ENCODE data around the gene BICD1.

BICD1 gene

DNA sequence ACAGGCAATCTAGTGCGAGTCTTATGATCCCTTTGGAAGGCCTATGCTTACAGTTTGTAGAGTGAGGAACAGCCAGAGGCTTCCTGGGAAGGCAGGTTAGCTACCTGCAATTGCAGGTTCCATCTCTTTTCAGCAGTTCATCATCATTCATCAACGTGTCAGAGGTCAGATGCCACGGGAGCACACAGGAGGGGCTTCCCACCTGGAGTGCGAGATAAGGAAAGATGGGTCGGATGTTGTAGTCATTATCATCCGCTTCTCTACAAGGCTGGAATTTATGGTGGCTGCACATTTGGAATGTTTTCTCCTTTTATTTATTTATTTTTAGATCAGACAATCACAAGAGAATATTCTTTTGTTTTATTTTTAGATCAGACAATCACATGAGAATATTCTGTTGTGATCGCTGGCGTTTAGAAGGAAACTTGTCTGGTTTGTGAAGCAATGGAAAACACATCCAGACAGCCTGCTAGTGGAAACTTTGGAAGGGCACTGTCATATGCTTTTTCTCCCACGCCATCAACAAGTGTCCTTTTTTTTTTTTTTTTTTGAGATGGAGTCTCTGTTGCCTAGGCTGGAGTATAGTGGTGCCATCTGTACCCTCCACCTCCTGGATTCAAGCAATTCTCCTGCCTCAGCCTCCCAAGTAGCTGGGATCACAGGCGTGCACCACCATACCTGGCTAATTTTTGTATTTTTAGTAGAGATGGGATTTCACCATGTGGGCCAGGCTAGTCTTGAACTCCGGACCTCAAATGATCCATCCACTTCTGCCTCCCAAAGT lies 1.9 kb upstream of the BICD1 start:
- no peak for DNase-seq (ENCODE audit: low spot score)

DNA sequence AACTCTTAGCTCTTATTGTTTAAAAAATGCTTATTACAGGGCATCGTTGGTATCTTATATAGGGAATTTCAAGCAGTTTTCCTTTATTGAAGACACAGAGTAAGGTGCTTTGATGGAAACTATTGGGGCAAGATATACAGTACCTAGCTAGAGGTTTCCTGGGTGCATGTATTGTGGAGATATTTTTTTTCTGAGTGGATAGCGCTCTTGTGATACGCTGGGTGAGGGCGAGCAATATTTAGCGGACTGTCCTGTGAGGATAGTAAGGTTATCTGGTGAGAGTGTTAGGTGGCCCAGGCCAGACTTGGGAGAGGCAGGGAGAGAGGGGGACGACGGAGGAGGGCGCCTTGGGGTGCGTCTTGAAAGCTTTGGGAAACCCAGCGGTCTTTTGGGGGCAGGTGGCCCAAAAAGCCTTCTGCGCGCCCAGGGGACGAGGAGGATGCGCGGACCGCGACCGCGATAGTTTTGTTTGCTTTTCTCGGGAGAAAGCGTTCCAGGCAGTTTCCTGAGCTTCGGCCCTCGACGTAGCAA lies 596 bp upstream of the BICD1 start:
- DNase-seq (ENCODE audit: low spot score) = peak; percentile 17

DNA sequence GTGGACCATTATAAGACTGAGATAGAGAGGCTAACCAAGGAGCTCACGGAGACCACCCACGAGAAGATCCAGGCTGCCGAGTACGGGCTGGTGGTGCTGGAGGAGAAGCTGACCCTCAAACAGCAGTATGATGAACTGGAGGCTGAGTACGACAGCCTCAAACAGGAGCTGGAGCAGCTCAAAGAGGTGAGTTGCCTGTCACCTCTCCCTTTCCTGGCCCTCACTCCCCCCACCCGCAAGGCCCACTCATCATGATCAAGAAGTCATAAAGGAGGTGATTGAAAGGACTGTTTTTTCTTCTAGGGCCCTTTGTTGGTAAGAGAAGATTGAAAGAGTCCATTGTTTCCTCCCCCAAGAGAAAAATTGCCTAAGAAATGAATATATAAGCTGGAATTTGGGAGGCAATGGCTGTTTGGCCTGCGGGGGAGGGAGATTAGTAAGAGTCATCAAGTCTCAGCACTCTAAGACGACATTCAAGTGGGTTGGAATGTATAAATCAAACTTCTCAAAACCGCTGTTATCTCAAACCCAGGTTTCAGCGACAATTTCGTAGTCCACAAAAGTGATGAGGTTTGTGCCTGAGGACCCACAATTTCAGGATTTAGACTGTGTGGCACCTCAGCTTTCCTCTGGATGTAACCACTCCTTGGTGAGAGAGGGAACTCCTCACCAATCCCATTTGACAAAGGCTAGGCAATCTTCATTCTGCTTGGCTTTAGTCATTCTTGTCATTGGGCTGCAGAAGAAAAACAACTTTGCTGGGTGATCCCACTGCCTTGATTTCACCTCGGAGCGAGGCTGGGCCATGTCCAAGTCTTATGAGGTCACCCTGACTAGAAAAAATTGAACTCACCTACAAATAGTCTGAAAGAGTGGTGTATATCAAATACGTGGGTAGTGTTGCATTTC lies 966 bp downstream of the BICD1 start:
- peak; percentile 35 for DNase-seq (ENCODE audit: low spot score)

DNA sequence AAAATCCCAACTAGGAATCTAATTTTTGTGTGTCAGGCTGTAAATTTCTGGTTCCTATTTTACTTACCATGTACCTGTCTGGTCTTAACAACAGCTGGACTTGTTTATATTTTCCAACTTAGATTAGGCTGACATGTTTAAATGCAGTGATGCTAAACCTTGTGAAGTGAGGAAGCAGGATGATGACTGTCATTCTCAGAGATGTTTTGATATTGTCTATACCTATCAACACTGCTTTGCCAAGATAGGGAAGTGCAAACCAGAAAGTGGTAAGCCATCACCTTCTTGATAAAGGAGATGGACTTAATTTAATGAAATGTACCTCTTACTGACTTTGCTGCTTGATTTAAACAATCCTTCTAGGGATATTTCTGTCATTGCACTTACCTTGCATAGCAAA lies 2.1 kb downstream of the BICD1 start:
- DNase-seq (ENCODE audit: low spot score) = no peak

DNA sequence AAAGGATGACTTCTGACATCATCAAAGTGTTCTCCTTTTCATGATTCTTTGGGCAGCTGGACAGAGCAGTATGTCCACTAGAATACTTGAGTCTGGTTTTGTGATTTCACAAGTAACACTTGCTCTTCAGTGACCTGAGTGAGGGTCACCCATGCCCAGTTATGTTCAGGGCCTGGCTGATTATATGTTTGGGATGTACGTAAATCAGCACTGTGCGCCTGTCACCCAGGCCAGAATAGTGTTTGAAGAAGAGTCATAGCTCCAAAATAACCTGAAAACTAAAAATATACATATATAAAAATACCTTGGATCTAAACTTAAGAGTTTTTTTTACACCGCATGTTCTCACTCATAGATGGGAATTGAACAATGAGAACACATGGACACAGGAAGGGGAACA lies 3.8 kb downstream of the BICD1 start:
- no peak for DNase-seq (ENCODE audit: low spot score)

DNA sequence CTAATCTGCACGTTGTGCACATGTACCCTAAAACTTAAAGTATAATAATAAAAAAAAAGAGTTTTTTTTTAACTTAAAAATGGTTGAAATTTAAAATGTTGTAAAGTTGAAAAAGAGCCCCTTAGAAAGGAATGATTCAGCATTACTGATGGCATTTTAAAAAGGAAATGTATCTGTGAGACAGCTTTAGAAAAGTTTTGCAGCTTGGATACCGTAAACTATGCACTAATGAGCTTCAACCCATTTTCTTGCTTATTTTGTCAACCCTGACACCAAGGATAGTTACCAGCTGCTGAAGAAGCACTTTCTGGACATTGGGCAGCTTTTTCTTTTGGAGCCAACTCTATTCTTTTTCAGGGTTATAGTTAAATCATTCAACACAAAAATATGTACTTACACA lies 4.3 kb downstream of the BICD1 start:
- no peak for DNase-seq (ENCODE audit: low spot score)

DNA sequence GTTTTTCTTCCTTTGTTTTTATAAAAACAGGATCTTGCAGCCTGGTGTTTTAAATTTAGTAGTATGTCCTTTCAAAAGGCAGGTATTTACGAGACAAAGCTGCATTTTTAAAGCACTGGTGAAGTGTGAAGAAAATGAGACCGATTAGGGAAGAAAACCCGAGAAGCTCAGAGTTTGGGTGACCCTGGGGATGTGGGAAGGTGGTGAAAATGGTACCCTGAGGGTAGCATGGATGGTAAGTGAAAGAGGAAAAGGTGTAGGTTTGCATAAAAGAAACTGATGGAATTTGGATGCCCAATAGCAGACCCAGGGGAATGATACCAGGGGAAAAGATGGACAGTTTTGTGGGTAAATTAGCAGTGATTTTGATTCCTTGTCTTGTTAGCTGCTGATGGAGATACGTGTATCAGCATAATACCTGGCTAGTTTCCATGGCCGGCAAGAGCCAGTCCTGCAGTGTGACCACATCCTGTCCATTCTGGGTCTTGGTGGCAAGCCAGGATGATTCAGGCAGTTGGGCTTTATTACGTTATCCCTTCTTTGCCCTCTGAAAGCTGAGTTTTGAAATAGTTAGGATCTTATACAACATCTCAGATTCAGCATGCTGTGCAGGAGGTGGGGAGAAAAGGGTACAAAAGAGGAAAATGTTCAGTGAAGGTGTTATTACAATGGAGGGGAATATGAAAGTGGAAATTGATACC lies 8.9 kb downstream of the BICD1 start:
- DNase-seq (ENCODE audit: low spot score) = peak; percentile 52

DNA sequence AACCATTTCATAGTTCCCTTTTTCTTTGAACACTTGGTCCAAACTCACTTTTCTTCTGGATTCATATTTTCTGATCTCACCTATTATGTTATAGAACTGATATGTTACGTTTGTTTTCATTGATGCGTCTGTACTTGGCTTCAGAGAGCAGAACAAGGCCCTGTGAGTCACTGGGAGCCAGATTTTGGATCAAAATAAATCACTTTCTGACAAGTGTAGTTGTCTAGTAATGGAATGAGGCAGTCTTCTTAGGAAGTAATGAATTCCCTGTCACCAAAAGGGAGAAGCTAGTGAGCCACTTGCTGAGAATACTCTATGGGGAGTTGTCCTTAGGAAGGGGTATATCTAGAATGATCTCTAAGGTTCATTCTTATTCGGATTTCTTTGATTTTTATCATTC lies 10.2 kb downstream of the BICD1 start:
- no peak for DNase-seq (ENCODE audit: low spot score)

DNA sequence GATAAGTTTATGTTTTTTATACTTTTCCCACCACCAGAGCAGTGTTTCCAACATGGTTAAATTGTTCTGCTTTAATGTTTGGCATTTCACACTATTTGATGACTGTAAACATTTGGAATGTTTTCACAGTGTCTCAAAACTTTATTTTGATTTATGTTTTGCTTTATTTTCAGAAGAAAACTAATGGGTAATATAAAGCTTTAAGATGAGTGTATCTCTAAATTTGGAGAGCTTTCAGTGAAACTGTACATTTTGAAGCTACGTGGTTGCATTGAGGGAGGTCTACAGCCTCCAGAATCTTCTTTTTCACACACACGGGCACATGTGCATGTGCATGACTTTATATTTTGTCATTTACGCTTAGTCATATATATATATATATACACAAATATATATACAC lies 10.7 kb downstream of the BICD1 start:
- no peak for DNase-seq (ENCODE audit: low spot score)

DNA sequence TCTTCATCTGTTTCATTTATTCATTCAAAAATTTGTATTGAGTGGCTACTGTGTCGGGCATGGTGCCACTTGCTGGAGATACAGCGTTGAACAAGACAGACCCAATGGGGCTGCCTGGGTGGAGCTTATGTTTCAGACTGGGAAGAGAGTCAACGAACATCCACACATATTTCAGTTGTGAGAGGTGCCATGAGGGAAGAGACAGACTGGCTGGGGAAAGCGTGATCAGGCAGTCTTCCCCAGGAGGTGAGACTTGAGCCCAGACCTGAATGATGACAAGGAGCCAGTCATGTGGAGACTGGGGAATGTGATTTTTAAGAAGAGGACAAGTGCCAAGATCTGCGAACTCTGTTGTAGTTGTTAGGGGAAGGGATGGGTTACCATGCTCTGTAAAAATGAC lies 12.2 kb downstream of the BICD1 start:
- no peak for DNase-seq (ENCODE audit: low spot score)

DNA sequence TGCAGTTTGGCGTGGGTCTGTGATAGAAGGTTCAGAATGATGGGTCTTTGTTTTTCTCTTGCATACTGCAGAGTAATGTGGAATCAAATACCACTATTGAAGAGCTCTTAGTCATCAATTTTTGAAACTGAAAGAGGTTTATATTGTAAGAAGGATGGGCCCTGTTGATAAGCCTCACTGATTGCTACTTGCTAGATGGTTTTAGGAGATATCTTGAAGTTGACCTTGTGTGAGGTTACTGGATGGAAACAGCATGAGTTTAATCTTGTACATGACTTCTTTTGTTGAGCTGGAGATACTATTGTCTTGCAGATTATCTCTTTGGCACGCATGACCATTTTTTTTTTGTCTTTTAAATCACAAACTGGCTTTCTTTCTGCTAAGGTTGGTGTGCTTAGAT lies 13.8 kb downstream of the BICD1 start:
- no peak for DNase-seq (ENCODE audit: low spot score)

DNA sequence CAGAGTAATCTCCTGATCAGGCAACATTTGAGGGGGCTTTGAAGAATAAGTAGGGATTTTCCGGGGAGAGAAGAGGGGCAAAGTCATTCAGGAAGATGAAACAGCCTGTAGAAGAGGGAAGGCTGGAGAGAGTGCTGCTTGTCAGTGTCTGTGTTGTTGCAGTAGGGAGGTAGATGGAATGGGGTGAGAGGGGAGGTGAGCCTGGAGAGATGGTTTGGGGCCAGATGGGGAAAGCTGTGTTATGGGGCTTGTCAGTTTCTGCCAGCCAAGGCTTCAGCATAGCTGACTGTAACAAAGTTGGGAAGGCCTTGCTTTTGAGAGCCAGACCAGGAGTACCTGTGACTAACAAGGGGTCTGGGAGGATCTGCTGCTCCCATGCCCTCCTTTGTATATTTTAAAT lies 18.0 kb downstream of the BICD1 start:
- DNase-seq (ENCODE audit: low spot score) = no peak

DNA sequence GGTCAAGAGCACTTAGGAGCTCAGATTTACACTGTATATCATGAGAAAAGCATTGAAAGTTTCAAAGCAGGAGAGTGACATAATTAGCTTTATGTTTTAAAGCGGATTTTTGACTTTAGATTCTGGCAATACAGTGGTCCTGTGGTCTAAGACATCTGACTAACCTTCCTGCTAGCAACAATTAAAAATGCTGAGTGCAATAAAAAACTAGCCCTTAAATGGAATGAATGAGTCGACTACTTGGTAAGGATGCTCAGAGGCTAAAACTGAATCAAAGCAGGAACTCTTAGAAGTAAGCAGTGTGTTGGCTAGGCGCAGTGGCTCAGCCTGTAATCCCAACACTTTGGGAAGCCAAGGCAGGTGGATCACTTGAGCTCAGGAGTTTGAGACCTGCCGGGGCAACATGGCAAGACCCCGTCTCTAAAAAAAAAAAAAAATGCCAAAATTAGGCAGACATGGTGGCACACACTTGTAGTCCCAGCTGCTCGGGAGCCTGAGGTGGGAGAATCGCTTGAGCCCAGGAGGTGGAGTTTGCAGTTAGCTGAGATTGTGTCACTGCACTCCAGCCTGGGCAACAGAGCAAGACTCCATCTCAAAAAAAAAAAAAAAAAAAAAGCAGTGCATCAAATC lies 18.9 kb downstream of the BICD1 start:
- DNase-seq (ENCODE audit: low spot score) = no peak

DNA sequence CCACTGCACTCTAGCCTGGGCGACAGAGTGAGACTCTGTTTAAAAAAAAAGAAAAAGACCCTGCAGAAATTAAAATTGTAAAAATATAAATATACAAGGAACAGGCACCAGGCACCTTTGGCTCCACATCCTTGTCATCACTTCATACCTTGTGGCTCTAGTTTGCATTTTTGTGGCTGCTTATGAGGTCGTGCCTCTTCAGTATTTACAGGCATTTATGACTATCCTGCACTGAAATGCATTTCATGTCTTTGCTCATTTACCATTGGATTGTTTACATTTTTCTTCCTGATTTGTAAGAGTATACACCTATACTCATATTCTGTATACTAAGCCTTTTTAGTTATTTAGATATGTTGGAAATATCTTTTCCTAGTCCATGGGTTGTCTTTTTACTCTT lies 20.1 kb downstream of the BICD1 start:
- no peak for DNase-seq (ENCODE audit: low spot score)

DNA sequence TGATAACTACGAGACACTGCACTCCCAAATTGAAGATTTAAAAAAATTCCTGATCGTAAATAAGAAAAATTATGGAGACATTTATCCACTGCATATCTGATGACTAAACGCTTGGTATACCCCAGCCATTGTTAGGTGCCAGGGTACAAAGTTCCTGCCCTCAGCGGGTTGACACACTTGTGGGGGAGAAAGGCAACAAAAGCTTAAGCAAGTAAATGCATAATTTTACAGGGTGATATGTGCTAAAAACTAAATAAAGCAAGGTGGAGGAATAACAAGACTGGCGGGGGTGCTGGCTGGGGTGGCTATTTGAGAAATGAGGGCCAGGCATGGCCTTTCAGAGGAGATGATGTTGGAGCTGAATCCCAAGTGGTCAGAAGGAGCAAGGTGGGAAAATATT lies 25.0 kb downstream of the BICD1 start:
- DNase-seq (ENCODE audit: low spot score) = no peak

DNA sequence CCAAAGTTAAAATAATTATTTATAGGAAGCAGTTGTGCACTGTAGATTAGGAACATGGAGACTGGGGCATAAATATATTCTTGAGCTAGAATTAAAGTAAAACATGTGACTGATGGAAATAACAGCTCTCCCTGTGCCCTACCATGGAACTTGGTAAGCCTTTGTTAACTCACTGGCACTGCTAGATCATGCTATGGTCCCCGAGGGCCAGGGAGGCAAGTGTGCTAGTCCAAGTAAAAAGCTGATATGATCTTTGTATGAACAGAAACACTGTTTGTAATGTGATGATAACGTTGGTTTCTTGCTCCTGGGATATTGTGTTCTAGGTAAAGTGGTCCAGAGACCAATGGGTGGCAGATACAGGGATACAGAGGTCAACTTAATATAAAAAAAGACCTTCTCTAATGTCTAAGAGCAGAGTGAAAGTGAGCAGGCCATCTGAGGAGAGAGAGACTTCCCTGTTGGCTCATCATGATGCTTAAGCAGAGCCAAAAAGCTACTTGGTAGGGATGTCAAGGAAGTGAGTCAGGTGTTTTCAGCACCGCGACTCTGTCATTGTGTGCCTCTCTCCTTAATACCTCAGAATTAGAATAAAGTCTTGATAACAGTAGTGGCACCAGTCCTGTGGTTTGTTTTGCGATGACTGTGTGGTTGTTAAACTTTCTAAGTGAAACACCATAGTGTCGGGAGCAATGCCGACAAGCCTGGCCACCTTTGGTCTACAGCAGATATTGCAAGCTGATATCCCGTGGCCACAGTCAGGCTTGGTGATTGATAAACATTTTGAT lies 27.6 kb downstream of the BICD1 start:
- no peak for DNase-seq (ENCODE audit: low spot score)

DNA sequence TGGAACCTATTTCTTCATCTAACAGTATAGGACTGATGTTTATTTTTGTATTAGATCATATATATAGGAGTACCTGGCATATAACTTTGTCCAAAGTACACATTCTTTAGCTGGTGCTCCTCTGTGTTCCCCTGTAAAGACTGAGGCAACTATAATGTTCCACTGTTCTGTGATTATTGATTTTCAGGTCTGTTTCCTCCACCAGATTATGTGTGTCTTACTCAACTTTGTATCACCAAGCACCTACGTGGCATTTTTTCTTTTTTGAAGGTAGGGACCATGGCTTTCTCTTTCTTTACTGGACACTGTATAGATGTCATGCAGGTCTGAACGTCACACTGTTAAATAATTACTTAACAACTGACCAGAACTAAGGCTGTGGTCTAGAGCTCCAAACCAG lies 29.3 kb downstream of the BICD1 start:
- DNase-seq (ENCODE audit: low spot score) = no peak

DNA sequence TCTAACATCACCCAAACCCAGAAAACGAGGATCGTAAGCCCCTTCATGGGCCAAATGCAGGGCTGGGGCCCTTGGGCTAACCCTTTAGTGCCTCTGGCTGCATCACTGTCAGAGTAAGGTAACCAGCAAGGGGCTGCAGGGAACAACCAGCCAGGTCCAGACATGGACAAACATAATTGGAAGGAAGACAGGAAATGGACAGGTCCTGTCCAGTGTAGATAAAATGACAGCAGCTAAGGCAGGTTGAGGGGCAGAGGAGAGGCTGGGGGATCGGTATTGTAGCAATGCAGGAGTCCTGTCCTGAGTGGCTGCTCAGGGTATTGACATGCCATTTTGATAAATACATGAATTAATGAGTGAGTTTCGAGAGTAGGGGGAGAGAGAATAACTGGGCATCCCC lies 29.8 kb downstream of the BICD1 start:
- DNase-seq (ENCODE audit: low spot score) = no peak

DNA sequence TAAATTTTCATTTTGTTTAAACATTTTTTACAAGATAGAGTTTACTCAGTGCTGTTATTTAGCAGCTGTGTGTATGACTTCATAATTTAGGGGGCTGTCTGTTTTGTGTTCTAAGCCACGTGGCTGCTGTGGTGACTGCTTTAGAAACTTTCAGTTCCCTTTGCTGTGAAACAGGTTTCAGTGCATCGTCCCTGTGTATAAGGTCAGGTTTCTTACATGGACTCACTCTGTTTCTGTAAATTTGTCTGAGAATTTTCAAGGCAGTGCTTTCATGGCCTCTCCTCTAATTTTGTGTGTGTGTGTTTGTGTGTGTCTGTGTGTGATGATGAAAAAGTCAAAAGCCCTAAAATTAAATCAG lies 32.4 kb downstream of the BICD1 start:
- peak; percentile 58 for DNase-seq (ENCODE audit: low spot score)

DNA sequence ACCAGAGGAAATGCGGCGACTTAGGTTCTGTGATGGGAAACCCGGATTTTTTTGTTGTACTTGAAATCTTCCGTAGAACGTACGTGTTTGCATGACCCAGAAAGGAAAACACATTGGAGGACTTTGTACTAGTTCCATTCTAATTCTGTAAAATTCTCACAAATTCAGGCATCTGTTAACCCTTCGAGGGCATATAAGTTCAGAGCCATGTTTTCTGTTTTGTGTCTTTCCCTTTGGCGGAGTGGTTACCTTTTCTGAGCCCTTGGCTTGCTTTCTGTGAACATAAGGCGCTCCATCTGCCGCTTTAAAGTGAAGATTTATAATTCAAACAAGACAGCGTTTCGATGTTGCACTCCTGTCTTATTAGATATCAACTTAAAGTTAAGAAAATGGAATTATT lies 34.2 kb downstream of the BICD1 start:
- no peak for DNase-seq (ENCODE audit: low spot score)

DNA sequence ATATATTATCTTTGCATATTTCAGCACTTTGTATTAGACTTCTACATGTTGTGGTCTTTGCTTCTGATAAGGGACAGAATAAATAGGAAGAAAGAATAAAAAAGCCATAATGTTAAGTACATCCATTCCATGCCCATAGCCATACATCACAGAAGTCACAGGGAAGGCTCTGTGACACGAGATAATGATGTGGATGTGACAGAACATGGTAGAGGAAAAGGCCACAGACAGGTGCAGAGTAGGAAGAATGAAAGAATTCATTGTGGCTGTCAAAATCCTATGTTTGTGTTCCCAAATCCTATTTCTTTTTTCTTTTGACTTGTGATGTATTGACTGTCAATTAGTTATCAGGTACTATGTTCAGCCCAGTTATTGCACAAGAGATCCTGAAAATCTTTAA lies 38.4 kb downstream of the BICD1 start:
- no peak for DNase-seq (ENCODE audit: low spot score)
